RWPE2 (cell line): Measurements from ENCODE around the gene ABCA6.

Experiments used
- ATAC-seq: fragments of 200-7000 bp; cut with Tn5 transposase; 3 replicates; pipeline ENCODE4 v1.9.1; 2021; ENCODE audit warnings: low read depth
- DNase-seq: peaks from one replicate; pipeline ENCODE4 v3.0.0-alpha.2; 2020; ENCODE audit warnings: low spot score
- H3K27ac ChIP-seq: fragments of 450-650 bp; 2 replicates; pipeline ENCODE4 v1.5.1; 2017; ENCODE audit warnings: mild to moderate bottlenecking; ENCODE audit not compliant: poor library complexity, severe bottlenecking
- H3K27me3 ChIP-seq: fragments of 250-450 bp; sonication (Bioruptor Pico); 2 replicates; pipeline ENCODE4 v1.5.1; 2021; ENCODE audit warnings: mild to moderate bottlenecking, moderate library complexity; ENCODE audit not compliant: insufficient read depth, poor library complexity, severe bottlenecking
- H3K36me3 ChIP-seq: fragments of 250-450 bp; sonication (Bioruptor Pico); 2 replicates; pipeline ENCODE4 v1.5.1; 2020; ENCODE audit warnings: low read depth, mild to moderate bottlenecking, moderate library complexity
- H3K4me1 ChIP-seq: fragments of 250-450 bp; sonication (Bioruptor Pico); 2 replicates; pipeline ENCODE4 v1.5.1; 2021; ENCODE audit warnings: mild to moderate bottlenecking, moderate library complexity; ENCODE audit not compliant: insufficient read depth, poor library complexity, severe bottlenecking
- H3K4me3 ChIP-seq: fragments of 250-450 bp; sonication (Bioruptor Pico); 2 replicates; pipeline ENCODE4 v1.5.1; 2021; ENCODE audit warnings: mild to moderate bottlenecking, moderate library complexity; ENCODE audit not compliant: severe bottlenecking
- H3K9me3 ChIP-seq: fragments of 250-450 bp; sonication (Bioruptor Pico); 2 replicates; pipeline ENCODE4 v1.5.1; 2021; ENCODE audit warnings: mild to moderate bottlenecking, moderate library complexity; ENCODE audit not compliant: severe bottlenecking
- TF ChIP-seq, protein P1 (sequence below): fragments of 450-650 bp; IDR thresholded peaks from one replicate; pipeline ENCODE4 v1.5.1; 2017; ENCODE audit warnings: mild to moderate bottlenecking, moderate library complexity; ENCODE audit not compliant: poor library complexity, severe bottlenecking

Gene ABCA6, protein sequence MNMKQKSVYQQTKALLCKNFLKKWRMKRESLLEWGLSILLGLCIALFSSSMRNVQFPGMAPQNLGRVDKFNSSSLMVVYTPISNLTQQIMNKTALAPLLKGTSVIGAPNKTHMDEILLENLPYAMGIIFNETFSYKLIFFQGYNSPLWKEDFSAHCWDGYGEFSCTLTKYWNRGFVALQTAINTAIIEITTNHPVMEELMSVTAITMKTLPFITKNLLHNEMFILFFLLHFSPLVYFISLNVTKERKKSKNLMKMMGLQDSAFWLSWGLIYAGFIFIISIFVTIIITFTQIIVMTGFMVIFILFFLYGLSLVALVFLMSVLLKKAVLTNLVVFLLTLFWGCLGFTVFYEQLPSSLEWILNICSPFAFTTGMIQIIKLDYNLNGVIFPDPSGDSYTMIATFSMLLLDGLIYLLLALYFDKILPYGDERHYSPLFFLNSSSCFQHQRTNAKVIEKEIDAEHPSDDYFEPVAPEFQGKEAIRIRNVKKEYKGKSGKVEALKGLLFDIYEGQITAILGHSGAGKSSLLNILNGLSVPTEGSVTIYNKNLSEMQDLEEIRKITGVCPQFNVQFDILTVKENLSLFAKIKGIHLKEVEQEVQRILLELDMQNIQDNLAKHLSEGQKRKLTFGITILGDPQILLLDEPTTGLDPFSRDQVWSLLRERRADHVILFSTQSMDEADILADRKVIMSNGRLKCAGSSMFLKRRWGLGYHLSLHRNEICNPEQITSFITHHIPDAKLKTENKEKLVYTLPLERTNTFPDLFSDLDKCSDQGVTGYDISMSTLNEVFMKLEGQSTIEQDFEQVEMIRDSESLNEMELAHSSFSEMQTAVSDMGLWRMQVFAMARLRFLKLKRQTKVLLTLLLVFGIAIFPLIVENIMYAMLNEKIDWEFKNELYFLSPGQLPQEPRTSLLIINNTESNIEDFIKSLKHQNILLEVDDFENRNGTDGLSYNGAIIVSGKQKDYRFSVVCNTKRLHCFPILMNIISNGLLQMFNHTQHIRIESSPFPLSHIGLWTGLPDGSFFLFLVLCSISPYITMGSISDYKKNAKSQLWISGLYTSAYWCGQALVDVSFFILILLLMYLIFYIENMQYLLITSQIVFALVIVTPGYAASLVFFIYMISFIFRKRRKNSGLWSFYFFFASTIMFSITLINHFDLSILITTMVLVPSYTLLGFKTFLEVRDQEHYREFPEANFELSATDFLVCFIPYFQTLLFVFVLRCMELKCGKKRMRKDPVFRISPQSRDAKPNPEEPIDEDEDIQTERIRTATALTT (N-terminal part only)

DNA sequence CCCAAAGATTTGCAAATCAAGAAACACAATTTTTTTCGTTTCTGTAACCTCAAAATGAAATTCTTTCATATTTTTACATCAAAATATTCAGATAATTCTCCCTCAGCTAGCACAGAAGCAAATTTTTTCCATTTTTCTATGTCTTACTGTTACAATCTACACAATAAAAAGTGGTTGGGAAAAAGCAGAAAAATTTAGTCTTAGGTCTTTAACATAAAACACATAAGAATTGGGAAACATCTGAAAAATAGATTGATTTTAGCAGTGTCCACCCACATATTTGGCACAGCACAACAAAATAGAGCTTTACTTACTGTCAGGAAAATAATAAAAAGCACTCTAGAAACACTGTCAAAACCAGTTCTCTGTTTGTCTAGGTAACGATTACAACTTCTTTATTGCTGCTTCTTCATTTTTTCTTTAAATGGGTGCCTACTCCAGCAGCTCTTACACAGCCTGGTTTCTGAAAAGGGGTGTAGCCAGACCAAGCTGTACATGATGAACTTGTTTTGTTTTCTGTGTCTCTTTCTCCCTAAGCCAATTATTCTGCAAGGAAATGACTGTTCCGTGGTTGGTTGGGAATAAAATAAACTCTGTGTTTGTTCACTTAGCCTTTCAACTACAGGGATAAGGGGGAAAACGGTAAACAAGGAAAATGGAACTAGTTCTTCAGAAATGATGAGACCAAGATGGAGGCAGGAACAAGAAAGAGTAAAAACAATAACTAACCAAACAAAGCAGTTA lies at the start of gene ABCA6:
Gene ABCA6 (minus strand): TSS at position 465 of the 744 bp plus-strand sequence. CDS start 1,192 bp downstream, outside the sequence.
- Histone ChIP-seq H3K4me1 (peaks cover 16% of the 10 kb centered on the region), H3K27me3 (no peaks in the 10 kb centered on the region), H3K4me3 (no peak within 1 kb of the TSS), H3K36me3 (no peaks in the 10 kb centered on the region), H3K9me3 (no peaks in the 10 kb centered on the region), H3K27ac (no peak within 1 kb of the TSS)
- TF ChIP-seq, protein P1, sequence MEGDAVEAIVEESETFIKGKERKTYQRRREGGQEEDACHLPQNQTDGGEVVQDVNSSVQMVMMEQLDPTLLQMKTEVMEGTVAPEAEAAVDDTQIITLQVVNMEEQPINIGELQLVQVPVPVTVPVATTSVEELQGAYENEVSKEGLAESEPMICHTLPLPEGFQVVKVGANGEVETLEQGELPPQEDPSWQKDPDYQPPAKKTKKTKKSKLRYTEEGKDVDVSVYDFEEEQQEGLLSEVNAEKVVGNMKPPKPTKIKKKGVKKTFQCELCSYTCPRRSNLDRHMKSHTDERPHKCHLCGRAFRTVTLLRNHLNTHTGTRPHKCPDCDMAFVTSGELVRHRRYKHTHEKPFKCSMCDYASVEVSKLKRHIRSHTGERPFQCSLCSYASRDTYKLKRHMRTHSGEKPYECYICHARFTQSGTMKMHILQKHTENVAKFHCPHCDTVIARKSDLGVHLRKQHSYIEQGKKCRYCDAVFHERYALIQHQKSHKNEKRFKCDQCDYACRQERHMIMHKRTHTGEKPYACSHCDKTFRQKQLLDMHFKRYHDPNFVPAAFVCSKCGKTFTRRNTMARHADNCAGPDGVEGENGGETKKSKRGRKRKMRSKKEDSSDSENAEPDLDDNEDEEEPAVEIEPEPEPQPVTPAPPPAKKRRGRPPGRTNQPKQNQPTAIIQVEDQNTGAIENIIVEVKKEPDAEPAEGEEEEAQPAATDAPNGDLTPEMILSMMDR = no peak
- ATAC-seq (0 out of 3 replicates have a peak, but pooled peaks have one; percentile 50), DNase-seq (no peak)

DNA sequence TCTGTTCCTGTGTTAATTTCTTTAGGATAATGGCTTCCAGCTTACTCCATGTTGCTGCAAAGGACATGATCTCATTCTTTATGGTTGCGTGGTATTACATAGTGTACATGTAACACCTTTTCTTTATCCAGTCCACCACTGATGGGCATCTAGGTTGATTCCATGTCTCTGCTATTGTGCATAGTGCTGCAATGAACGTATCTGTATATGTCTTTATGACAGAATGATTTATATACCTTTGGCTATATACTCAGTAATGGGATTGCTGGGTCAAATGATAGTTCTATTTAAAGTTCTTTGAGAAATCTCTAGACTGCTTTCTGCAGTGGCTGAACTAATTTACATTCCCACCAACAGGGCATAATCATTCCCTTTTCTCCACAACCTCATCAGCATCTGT lies 47.1 kb upstream of the ABCA6 start:
- Histone ChIP-seq H3K27me3 (no peaks in the 10 kb centered on the region), H3K9me3 (no peaks in the 10 kb centered on the region), H3K4me1 (no peaks in the 10 kb centered on the region), H3K36me3 (no peaks in the 10 kb centered on the region), H3K27ac (no peak overlapping the region), H3K4me3 (no peak overlapping the region)
- ATAC-seq = no peak
- TF ChIP-seq, protein P1 = no peak
- DNase-seq = no peak

DNA sequence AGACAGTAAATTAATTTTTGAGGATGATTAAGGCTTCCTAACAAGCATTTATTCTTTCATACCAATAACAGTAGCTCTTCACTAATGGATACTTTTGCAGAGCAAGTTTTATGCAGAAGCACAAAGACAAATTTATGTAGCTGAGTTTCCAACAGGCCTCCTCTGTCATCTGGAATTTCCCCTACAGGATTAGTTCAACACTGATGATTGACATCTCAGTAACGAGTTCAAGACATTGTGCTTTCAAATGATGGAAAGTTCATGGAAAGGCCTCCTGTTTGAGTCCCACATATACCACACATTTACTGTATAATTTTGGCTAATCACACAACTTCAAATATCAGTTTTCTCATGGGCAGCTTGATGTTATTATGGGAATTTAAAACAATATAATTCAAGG lies 46.4 kb upstream of the ABCA6 start:
- Histone ChIP-seq H3K27me3 (no peaks in the 10 kb centered on the region), H3K4me1 (no peaks in the 10 kb centered on the region), H3K9me3 (no peaks in the 10 kb centered on the region), H3K36me3 (no peaks in the 10 kb centered on the region), H3K27ac (no peak overlapping the region), H3K4me3 (no peak overlapping the region)
- TF ChIP-seq, protein P1 = no peak
- no peak for DNase-seq
- no peak for ATAC-seq

DNA sequence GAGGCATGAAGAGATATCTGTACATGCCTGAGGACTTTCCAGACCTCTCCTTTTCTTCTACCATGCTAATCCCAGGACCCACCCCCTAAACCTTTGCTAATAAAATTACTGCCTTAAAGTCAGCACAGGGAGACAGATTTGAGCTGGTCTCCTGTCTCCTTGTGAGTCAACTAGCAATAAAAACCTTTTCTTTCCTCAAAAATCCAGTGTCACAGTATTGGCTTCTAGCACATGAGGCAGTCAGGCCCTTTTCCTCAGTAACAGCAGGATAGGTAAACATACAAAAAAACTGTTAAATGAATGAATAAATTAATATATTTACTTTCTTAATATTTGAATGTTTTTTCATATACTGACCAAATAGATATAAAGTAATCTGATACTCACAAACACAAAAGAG lies 45.6 kb upstream of the ABCA6 start:
- ATAC-seq (no peak), DNase-seq (no peak)
- Histone ChIP-seq H3K4me1 (no peaks in the 10 kb centered on the region), H3K27ac (no peak overlapping the region), H3K27me3 (no peaks in the 10 kb centered on the region), H3K36me3 (no peaks in the 10 kb centered on the region), H3K4me3 (no peak overlapping the region), H3K9me3 (no peaks in the 10 kb centered on the region)
- TF ChIP-seq, protein P1 = no peak
